HepG2 (cell line): ENCODE data around the gene ARL9. TPM values are rescaled to one million over a fixed set of nuclear protein-coding genes. Genes with fewer than 3 reads are reported as not detected.
A peak's percentile ranks its signal among the peaks of the same experiment; 100 is the strongest.

Source experiments
- EP300 ChIP-seq, 3 experiments: sonication (generic) in 1 of 3; formaldehyde crosslinking in 1 of 3; IDR thresholded peaks; 2 replicates each; pipeline versions ENCODE4 v1.5.1 to v1.6.1; 2011 to 2020; ENCODE audit warnings: low read depth in 2 of 3, low read length in 2 of 3, borderline replicate concordance in 1 of 3, improper control_type of control experiment in 1 of 3, mild to moderate bottlenecking in 1 of 3, missing genetic modification reagents in 1 of 3, moderate library complexity in 1 of 3
- HDAC2 ChIP-seq: sonication (generic); formaldehyde crosslinking; IDR thresholded peaks from 2 replicates; pipeline ENCODE4 v1.4.0; 2020; ENCODE audit warnings: missing genetic modification reagents
- IRF2 ChIP-seq: IDR thresholded peaks from 2 replicates; pipeline ENCODE4 v1.6.1; 2018; ENCODE audit warnings: missing genetic modification reagents, missing compliant biosample characterization
- MAFG ChIP-seq: sonication (generic); formaldehyde crosslinking; IDR thresholded peaks from 2 replicates; pipeline ENCODE4 v1.5.1; 2020; ENCODE audit warnings: mild to moderate bottlenecking, missing genetic modification reagents
- NR1H2 ChIP-seq: sonication (generic); formaldehyde crosslinking; IDR thresholded peaks from 2 replicates; pipeline ENCODE4 v1.8.1; 2022; ENCODE audit warnings: low read depth, missing genetic modification reagents, borderline replicate concordance
- PHB2 ChIP-seq: fragments of 450-650 bp; IDR thresholded peaks from 2 replicates; pipeline ENCODE4 v1.6.1; 2018; ENCODE audit not compliant: partially characterized antibody
- PITX1 ChIP-seq: sonication (generic); formaldehyde crosslinking; IDR thresholded peaks from 2 replicates; pipeline ENCODE4 v1.5.1; 2020; ENCODE audit warnings: mild to moderate bottlenecking, missing genetic modification reagents
- ZNF225 ChIP-seq: sonication (generic); formaldehyde crosslinking; IDR thresholded peaks from 2 replicates; pipeline ENCODE4 v1.4.0; 2020; ENCODE audit warnings: mild to moderate bottlenecking, missing genetic modification reagents
- ZNF232 ChIP-seq: sonication (generic); formaldehyde crosslinking; IDR thresholded peaks from 2 replicates; pipeline ENCODE4 v1.4.0; 2020; ENCODE audit warnings: missing genetic modification reagents, borderline replicate concordance
- ZNF292 ChIP-seq: sonication (generic); formaldehyde crosslinking; IDR thresholded peaks from 2 replicates; pipeline ENCODE4 v1.8.1; 2022; ENCODE audit warnings: mild to moderate bottlenecking, low read depth, missing genetic modification reagents, borderline replicate concordance
- ZNF30 ChIP-seq: sonication (generic); formaldehyde crosslinking; IDR thresholded peaks from 2 replicates; pipeline ENCODE4 v1.5.0; 2020; ENCODE audit warnings: mild to moderate bottlenecking, missing genetic modification reagents
- ZNF337 ChIP-seq: sonication (generic); formaldehyde crosslinking; IDR thresholded peaks from 2 replicates; pipeline ENCODE4 v1.5.1; 2020; ENCODE audit warnings: missing genetic modification reagents, low read depth, mild to moderate bottlenecking, borderline replicate concordance
- ZNF383 ChIP-seq: sonication (generic); formaldehyde crosslinking; IDR thresholded peaks from 2 replicates; pipeline ENCODE4 v1.4.0; 2020; ENCODE audit warnings: missing genetic modification reagents, mild to moderate bottlenecking, borderline replicate concordance
- ZNF616 ChIP-seq: sonication (generic); formaldehyde crosslinking; IDR thresholded peaks from 2 replicates; pipeline ENCODE4 v1.5.0; 2020; ENCODE audit warnings: low read depth, mild to moderate bottlenecking, missing genetic modification reagents
- polyA plus RNA-seq, 8 experiments: library from polyadenylated mRNA; depleted of rRNA in 3 of 8; stranded (reverse) in 7 of 8; unstranded in 1 of 8; fragments of >200 nt; fragmentation: Illumina TruSeq in 4 of 8; extraction: Trizol in 4 of 8; gene quantifications; 2 replicates each; pipeline versions ENCODE4 v1.2.1 to v1.2.3, GENCODE V29; 2011 to 2016; ENCODE audit warnings: low read depth in 4 of 8, missing spikeins in 1 of 8, mixed read lengths in 1 of 8; ENCODE audit not compliant: insufficient read depth in 1 of 8
- total RNA-seq, 5 experiments: library from RNA; depleted of rRNA; stranded (reverse); fragments of >200 nt; fragmentation: Illumina TruSeq; extraction: Trizol; gene quantifications; 2 replicates each; pipeline ENCODE4 v1.2.3, GENCODE V29; 2016; ENCODE audit warnings: low read depth in 1 of 5
- TF ChIP-seq, protein P1 (sequence below): sonication (generic); formaldehyde crosslinking; IDR thresholded peaks from 2 replicates; pipeline ENCODE4 v1.5.1; 2020; ENCODE audit warnings: mild to moderate bottlenecking, missing genetic modification reagents, moderate library complexity
- TF ChIP-seq, protein P2 (sequence below): fragments of 450-650 bp; IDR thresholded peaks from 2 replicates; pipeline ENCODE4 v1.6.1; 2016
- TF ChIP-seq, protein P3 (sequence below), 2 experiments: fragments of 450-650 bp in 1 of 2; sonication (generic) in 1 of 2; formaldehyde crosslinking in 1 of 2; IDR thresholded peaks; 2 replicates each; pipeline versions ENCODE4 v1.6.1 to v1.8.0; 2016 to 2022; ENCODE audit warnings: antibody characterized with exemption in 1 of 2, mild to moderate bottlenecking in 1 of 2, missing genetic modification reagents in 1 of 2

Gene ARL9
- total and polyA plus RNA-seq, 2 of the 13 experiments (the other 11 are each of a cell fraction or from before 2014, with no cell fraction given): not detected

DNA sequence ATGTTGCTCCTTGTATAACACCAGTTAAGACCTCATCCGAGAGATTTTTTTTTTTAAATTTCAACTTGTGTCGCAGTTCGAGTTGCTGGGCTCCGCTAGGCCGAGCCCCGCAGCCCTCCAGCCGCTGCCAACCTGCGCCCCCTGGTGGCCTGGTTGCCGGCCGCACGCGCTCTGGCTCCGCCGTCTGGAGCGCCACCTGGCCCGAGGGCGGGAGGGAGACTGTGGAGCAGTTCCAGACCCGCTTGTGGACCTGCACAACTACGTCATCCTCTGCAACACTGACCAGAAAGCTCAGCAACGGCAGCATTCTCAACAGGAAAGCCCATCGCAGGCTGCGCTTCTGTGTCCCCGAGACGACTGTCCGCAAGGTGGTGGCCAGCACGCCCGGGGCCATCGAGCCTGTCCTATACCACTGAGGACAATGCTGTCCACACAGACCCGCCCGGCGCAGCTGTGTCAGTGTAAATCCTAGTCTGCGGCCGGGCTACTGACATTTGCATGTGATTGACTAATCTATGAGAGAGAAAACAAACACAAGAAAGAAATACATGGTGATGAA lies 39.1 kb downstream of the ARL9 start (continued):
- TF ChIP-seq, protein P1, sequence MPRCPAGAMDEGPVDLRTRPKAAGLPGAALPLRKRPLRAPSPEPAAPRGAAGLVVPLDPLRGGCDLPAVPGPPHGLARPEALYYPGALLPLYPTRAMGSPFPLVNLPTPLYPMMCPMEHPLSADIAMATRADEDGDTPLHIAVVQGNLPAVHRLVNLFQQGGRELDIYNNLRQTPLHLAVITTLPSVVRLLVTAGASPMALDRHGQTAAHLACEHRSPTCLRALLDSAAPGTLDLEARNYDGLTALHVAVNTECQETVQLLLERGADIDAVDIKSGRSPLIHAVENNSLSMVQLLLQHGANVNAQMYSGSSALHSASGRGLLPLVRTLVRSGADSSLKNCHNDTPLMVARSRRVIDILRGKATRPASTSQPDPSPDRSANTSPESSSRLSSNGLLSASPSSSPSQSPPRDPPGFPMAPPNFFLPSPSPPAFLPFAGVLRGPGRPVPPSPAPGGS: peak; percentile 39; the same call in 1 of the 2 replicates
- no peak for TF ChIP-seq NR1H2 (CRISPR knock-in tag)
- TF ChIP-seq ZNF383 (CRISPR knock-in tag): no peak
- no peak for TF ChIP-seq ZNF616 (CRISPR knock-in tag)
- no peak for TF ChIP-seq PHB2
- TF ChIP-seq, protein P2, sequence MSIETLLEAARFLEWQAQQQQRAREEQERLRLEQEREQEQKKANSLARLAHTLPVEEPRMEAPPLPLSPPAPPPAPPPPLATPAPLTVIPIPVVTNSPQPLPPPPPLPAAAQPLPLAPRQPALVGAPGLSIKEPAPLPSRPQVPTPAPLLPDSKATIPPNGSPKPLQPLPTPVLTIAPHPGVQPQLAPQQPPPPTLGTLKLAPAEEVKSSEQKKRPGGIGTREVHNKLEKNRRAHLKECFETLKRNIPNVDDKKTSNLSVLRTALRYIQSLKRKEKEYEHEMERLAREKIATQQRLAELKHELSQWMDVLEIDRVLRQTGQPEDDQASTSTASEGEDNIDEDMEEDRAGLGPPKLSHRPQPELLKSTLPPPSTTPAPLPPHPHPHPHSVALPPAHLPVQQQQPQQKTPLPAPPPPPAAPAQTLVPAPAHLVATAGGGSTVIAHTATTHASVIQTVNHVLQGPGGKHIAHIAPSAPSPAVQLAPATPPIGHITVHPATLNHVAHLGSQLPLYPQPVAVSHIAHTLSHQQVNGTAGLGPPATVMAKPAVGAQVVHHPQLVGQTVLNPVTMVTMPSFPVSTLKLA: 0 out of 2 replicates have a peak, but pooled peaks have one; percentile 23
- TF ChIP-seq, protein P3, sequence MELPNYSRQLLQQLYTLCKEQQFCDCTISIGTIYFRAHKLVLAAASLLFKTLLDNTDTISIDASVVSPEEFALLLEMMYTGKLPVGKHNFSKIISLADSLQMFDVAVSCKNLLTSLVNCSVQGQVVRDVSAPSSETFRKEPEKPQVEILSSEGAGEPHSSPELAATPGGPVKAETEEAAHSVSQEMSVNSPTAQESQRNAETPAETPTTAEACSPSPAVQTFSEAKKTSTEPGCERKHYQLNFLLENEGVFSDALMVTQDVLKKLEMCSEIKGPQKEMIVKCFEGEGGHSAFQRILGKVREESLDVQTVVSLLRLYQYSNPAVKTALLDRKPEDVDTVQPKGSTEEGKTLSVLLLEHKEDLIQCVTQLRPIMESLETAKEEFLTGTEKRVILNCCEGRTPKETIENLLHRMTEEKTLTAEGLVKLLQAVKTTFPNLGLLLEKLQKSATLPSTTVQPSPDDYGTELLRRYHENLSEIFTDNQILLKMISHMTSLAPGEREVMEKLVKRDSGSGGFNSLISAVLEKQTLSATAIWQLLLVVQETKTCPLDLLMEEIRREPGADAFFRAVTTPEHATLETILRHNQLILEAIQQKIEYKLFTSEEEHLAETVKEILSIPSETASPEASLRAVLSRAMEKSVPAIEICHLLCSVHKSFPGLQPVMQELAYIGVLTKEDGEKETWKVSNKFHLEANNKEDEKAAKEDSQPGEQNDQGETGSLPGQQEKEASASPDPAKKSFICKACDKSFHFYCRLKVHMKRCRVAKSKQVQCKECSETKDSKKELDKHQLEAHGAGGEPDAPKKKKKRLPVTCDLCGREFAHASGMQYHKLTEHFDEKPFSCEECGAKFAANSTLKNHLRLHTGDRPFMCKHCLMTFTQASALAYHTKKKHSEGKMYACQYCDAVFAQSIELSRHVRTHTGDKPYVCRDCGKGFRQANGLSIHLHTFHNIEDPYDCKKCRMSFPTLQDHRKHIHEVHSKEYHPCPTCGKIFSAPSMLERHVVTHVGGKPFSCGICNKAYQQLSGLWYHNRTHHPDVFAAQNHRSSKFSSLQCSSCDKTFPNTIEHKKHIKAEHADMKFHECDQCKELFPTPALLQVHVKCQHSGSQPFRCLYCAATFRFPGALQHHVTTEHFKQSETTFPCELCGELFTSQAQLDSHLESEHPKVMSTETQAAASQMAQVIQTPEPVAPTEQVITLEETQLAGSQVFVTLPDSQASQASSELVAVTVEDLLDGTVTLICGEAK (IDR thresholded peaks at IDR 0.05): no peak
- TF ChIP-seq, protein P3 (CRISPR knock-in tag; IDR thresholded peaks at IDR 0.05): no peak
- peak; percentile 81 for TF ChIP-seq HDAC2 (CRISPR knock-in tag)
- no peak for TF ChIP-seq MAFG
- 0 out of 2 replicates have a peak, but pooled peaks have one; percentile 64 for TF ChIP-seq ZNF337
- TF ChIP-seq IRF2 (CRISPR knock-in tag): peak; percentile 58; the same call in 1 of the 2 replicates
- TF ChIP-seq ZNF30: no peak
- TF ChIP-seq PITX1 (CRISPR knock-in tag): peak; percentile 66
- TF ChIP-seq ZNF225 (CRISPR knock-in tag): 0 out of 2 replicates have a peak, but pooled peaks have one; percentile 43
- 0 out of 4 replicates have a peak, but pooled peaks of 1 of the 2 experiments have one; percentile 13 for TF ChIP-seq EP300 (IDR thresholded peaks at IDR 0.05; ENCODE audit: low read depth in 2 of 2, low read length in 2 of 2)
- no peak for TF ChIP-seq EP300 (CRISPR knock-in tag; IDR thresholded peaks at IDR 0.05; ENCODE audit: borderline replicate concordance)
- peak; percentile 71; the same call in 1 of the 2 replicates for TF ChIP-seq ZNF232 (CRISPR knock-in tag)
- peak; percentile 83; the same call in 1 of the 2 replicates for TF ChIP-seq ZNF292
